ENCODE results near the gene RPL12.

Gene RPL12

DNA sequence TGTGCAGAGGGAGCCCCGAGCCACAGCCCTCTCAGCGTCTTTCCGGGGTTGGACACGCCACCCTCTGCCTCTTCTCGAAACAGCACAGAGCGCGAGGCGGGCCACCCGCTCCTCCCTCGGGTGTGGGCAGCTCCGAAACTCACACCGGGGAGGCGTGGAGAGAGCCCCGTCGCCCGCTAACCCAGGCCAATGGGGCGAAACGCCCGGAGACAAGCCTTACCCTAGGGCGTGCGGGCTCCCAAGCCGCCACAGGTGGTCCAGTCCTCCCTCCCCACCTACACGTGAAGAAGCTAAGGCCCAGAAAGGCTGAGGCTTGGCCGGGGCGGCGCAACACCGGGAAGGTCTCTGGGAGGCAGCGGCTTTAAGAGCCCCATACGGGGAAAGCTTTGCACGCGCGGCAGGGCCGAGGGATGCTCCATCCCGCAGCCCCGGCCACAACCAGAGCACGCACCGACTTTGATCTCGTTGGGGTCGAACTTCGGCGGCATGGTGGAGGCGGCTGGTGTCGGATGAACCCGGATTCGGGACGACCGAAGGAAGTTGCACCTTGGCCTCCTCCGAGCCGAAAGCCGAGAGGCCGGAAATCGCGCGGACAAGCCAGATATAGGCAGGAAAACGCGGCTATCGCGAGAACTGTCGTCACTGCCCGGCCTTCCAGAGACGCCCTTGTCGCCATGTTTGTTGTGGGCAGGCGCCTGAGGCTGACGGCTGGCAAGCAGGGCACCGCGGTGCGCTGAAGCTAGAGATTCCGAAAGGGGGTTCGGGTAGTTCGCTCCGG is at the start of gene RPL12, which contains the start of gene LRSAM1:
TSS of gene RPL12 (minus strand) at position 577 of the 778 bp plus-strand sequence. CDS start at position 488, 89 bp downstream.
TSS of gene LRSAM1 (plus strand) at position 681 of the 778 bp plus-strand sequence. CDS start 3,018 bp downstream, outside the sequence.
- Histone ChIP-seq H3K9me3 (ENCODE audit: control insufficient read depth, insufficient read depth, low read length) (no peaks in the 10 kb centered on the region), H3K36me3 (ENCODE audit: insufficient read depth, low read length) (peaks cover 50% of the 10 kb centered on the region), H3K9ac (ENCODE audit: low read depth, low read length) (peak within 1 kb of the TSS; percentile 86), H3K4me1 (ENCODE audit: insufficient read depth, low read length) (peaks cover 4% of the 10 kb centered on the region; the same call in 1 of the 2 replicates)

DNA sequence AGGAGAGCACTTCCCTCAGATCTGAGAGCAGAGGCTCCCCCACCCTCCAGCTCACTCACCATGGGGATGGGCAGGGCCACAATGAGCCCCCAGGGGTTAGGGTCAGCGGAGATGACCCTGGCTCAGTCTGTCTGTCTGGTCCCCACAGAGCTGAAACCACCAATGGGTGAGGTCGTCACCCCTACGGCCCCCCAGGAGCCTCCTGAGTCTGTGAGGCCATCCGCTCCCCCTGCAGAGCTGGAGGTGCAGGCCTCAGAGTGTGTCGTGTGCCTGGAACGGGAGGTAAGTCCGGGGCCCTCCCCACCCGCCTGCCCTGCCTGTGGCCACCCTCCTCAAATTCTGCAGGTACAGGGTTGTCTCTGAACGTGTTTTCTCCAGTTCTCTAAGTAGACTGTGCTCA is 49.7 kb upstream of the RPL12 start:
- Histone ChIP-seq H3K9me3 (ENCODE audit: control insufficient read depth, insufficient read depth, low read length) (no peaks in the 10 kb centered on the region), H3K36me3 (ENCODE audit: insufficient read depth, low read length) (0 out of 2 replicates have a peak, but pooled peaks cover 2% of the 10 kb centered on the region), H3K9ac (ENCODE audit: low read depth, low read length) (no peak overlapping the region), H3K4me1 (ENCODE audit: insufficient read depth, low read length) (no peaks in the 10 kb centered on the region)

- no peaks in the 10 kb centered on the region for H3K4me1 ChIP-seq (ENCODE audit: insufficient read depth, low read length)
- 0 out of 2 replicates have a peak, but pooled peaks cover 2% of the 10 kb centered on the region for H3K36me3 ChIP-seq (ENCODE audit: insufficient read depth, low read length)
- H3K9ac ChIP-seq (ENCODE audit: low read depth, low read length) = no peak overlapping the region
- no peaks in the 10 kb centered on the region for H3K9me3 ChIP-seq (ENCODE audit: control insufficient read depth, insufficient read depth, low read length)
These were observed 49.2 kb upstream of the RPL12 start for GRCh38 chr9:127500399-127500798.

GRCh38 chr9:127498298-127498697 is 47.1 kb upstream of the RPL12 start:
- H3K9ac ChIP-seq (ENCODE audit: low read depth, low read length) = no peak overlapping the region
- no peaks in the 10 kb centered on the region for H3K4me1 ChIP-seq (ENCODE audit: insufficient read depth, low read length)
- peaks cover 7% of the 10 kb centered on the region; the same call in 1 of the 2 replicates for H3K36me3 ChIP-seq (ENCODE audit: insufficient read depth, low read length)
- no peaks in the 10 kb centered on the region for H3K9me3 ChIP-seq (ENCODE audit: control insufficient read depth, insufficient read depth, low read length)

DNA sequence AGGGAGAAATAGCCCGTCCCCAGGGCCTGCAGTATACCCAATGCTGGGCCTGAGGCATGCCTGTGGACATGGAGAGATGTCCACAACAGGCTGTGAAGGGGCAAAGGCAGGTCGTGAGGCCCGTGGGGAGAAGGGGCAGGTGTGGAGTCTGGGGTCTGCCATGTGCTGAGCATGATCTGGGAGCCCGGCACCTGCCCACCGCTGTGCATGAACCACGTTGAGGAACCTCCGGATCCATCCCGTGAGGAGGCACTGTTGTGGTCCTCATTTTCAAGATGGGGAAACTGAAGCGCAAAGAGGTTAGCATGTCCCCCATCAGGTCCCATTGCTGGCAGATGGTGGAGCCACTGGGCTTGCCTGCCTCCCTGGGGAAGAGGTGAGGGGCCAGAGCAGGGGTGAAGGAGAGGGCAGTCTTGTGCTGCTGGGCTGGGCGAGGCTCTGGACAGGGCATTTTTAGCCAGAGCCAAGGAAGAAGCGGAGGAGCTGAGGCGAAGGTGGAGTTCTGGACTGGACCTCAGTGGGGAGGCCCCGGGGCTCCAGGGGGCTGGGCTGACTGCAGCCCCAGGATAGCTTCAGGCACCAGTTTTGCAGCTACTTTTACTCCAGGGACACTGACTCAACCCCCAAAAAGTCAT is 46.6 kb upstream of the RPL12 start:
- Histone ChIP-seq H3K36me3 (ENCODE audit: insufficient read depth, low read length) (peaks cover 7% of the 10 kb centered on the region; the same call in 1 of the 2 replicates), H3K4me1 (ENCODE audit: insufficient read depth, low read length) (no peaks in the 10 kb centered on the region), H3K9me3 (ENCODE audit: control insufficient read depth, insufficient read depth, low read length) (no peaks in the 10 kb centered on the region), H3K9ac (ENCODE audit: low read depth, low read length) (no peak overlapping the region)

DNA sequence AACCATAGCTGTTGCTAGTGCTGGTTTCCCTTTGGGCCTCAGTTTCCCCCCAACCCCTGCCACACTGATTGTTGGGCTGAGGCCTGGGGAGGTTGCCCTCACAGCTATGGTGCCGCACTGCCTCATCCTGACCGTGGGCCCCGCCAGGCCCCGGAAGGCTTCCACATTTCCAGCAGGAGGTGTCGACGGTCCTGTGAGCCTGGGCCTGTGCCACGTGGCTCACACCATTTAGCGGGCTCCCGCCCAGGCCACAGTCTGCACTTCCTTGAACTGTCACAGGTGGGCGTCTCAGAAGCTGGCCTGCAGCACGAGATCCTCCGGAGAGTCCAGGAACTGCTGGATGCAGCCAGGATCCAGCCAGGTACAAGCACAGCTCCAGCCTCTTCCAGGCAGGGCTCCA is 45.8 kb upstream of the RPL12 start:
- Histone ChIP-seq H3K4me1 (ENCODE audit: insufficient read depth, low read length) (no peaks in the 10 kb centered on the region), H3K9ac (ENCODE audit: low read depth, low read length) (no peak overlapping the region), H3K36me3 (ENCODE audit: insufficient read depth, low read length) (peaks cover 7% of the 10 kb centered on the region; the same call in 1 of the 2 replicates)

GRCh38 chr9:127495884-127496555 is 44.8 kb upstream of the RPL12 start:
- no peaks in the 10 kb centered on the region for H3K9me3 ChIP-seq (ENCODE audit: control insufficient read depth, insufficient read depth, low read length)
- H3K9ac ChIP-seq (ENCODE audit: low read depth, low read length) = no peak overlapping the region
- H3K36me3 ChIP-seq (ENCODE audit: insufficient read depth, low read length) = peaks cover 7% of the 10 kb centered on the region; the same call in 1 of the 2 replicates
- no peaks in the 10 kb centered on the region for H3K4me1 ChIP-seq (ENCODE audit: insufficient read depth, low read length)

More for the DNA sequence above, 45.8 kb upstream of the RPL12 start:
- H3K9me3 ChIP-seq (ENCODE audit: control insufficient read depth, insufficient read depth, low read length) = no peaks in the 10 kb centered on the region

GRCh38 chr9:127494304-127494702 is 43.1 kb upstream of the RPL12 start:
- Histone ChIP-seq H3K36me3 (ENCODE audit: insufficient read depth, low read length) (peaks cover 7% of the 10 kb centered on the region; the same call in 1 of the 2 replicates), H3K9me3 (ENCODE audit: control insufficient read depth, insufficient read depth, low read length) (no peaks in the 10 kb centered on the region), H3K9ac (ENCODE audit: low read depth, low read length) (no peak overlapping the region), H3K4me1 (ENCODE audit: insufficient read depth, low read length) (peaks cover 3% of the 10 kb centered on the region; the same call in 1 of the 2 replicates)

DNA sequence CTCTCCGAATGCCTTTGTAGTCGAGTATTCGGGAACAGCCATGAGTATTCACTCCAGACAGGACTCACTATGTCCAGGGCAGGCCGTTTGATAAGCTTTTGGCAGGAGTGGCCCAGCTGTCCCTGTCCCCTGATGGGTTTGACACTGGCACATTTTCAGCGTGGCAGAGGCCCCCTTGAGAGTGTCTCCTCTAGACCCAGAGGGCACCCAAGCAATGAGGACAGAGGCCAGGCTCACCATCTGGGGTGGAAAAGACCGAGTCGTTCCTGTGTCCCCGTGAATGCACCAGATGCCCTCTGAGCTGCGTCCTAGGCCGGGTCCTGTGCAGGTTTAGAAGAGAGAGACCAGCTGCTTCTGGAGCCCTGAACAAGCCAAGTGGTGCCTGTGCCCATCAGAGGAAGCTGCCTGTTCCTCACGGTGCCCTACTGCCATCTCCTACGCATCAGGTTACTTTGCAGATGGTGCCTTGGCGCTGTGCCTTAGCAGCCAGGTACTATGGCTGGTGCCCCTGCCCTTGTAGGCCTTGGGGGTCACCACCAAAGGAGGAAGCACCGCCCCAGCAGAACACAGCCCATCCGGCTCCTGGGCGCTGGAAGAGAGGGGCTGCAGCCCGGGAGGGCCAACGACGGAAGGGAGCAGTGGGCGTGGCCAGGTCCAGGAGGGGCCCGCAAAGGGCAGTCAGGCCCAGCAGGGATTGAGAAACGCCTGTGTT is 42.5 kb upstream of the RPL12 start:
- peaks cover 7% of the 10 kb centered on the region; the same call in 1 of the 2 replicates for H3K36me3 ChIP-seq (ENCODE audit: insufficient read depth, low read length)
- no peaks in the 10 kb centered on the region for H3K9me3 ChIP-seq (ENCODE audit: control insufficient read depth, insufficient read depth, low read length)
- no peak overlapping the region for H3K9ac ChIP-seq (ENCODE audit: low read depth, low read length)
- peaks cover 4% of the 10 kb centered on the region; the same call in 1 of the 2 replicates for H3K4me1 ChIP-seq (ENCODE audit: insufficient read depth, low read length)

GRCh38 chr9:127492616-127493015 is 41.4 kb upstream of the RPL12 start:
- Histone ChIP-seq H3K9me3 (ENCODE audit: control insufficient read depth, insufficient read depth, low read length) (no peaks in the 10 kb centered on the region), H3K4me1 (ENCODE audit: insufficient read depth, low read length) (peaks cover 4% of the 10 kb centered on the region; the same call in 1 of the 2 replicates), H3K9ac (ENCODE audit: low read depth, low read length) (no peak overlapping the region), H3K36me3 (ENCODE audit: insufficient read depth, low read length) (peaks cover 7% of the 10 kb centered on the region; the same call in 1 of the 2 replicates)

- Histone ChIP-seq H3K9ac (ENCODE audit: low read depth, low read length) (no peak overlapping the region), H3K9me3 (ENCODE audit: control insufficient read depth, insufficient read depth, low read length) (no peaks in the 10 kb centered on the region), H3K36me3 (ENCODE audit: insufficient read depth, low read length) (peaks cover 7% of the 10 kb centered on the region; the same call in 1 of the 2 replicates), H3K4me1 (ENCODE audit: insufficient read depth, low read length) (peaks cover 4% of the 10 kb centered on the region; the same call in 1 of the 2 replicates)
These were observed 40.3 kb upstream of the RPL12 start for GRCh38 chr9:127491516-127491915.

GRCh38 chr9:127490535-127491230 is 39.5 kb upstream of the RPL12 start:
- H3K9me3 ChIP-seq (ENCODE audit: control insufficient read depth, insufficient read depth, low read length) = no peaks in the 10 kb centered on the region
- peaks cover 4% of the 10 kb centered on the region; the same call in 1 of the 2 replicates for H3K4me1 ChIP-seq (ENCODE audit: insufficient read depth, low read length)
- H3K36me3 ChIP-seq (ENCODE audit: insufficient read depth, low read length) = peaks cover 5% of the 10 kb centered on the region; the same call in 1 of the 2 replicates
- H3K9ac ChIP-seq (ENCODE audit: low read depth, low read length) = no peak overlapping the region

- Histone ChIP-seq H3K9ac (ENCODE audit: low read depth, low read length) (no peak overlapping the region; the same call in 1 of the 2 replicates), H3K36me3 (ENCODE audit: insufficient read depth, low read length) (peaks cover 5% of the 10 kb centered on the region; the same call in 1 of the 2 replicates), H3K4me1 (ENCODE audit: insufficient read depth, low read length) (peaks cover 4% of the 10 kb centered on the region; the same call in 1 of the 2 replicates), H3K9me3 (ENCODE audit: control insufficient read depth, insufficient read depth, low read length) (no peaks in the 10 kb centered on the region)
These were observed 38.4 kb upstream of the RPL12 start for GRCh38 chr9:127489471-127490115.

Data from ES-I3 (cell line).